HL-60/S4 (cell line): ENCODE data around the gene LLPH.

Experiments
- in situ Hi-C: fragments of 300-500 bp; cut with MboI; formaldehyde crosslinking; loops from 2 replicates; pipeline ENCODE4 v1.14.3; 2022; ENCODE audit warnings: low sequenced_read_pairs

LLPH gene

GRCh38 chr12:66103016-66103913 is 27.3 kb downstream of the LLPH start:
- in situ Hi-C loops: no loop called here

- in situ Hi-C loops: loop anchor here (25.0 kb wide), 2 partner anchors 505 to 780 kb away; no protein-coding TSS in a partner anchor
Observed at GRCh38 chr12:66092559-66093269, 37.8 kb downstream of the LLPH start.

- in situ Hi-C loops: loop anchor here (25.0 kb wide), 2 partner anchors 503 to 778 kb away; no protein-coding TSS in a partner anchor
Observed at GRCh38 chr12:66090157-66090556, 40.4 kb downstream of the LLPH start.

- in situ Hi-C loops: loop anchor here (25.0 kb wide), 2 partner anchors 500 to 775 kb away; no protein-coding TSS in a partner anchor
Observed at GRCh38 chr12:66087365-66087943, 43.1 kb downstream of the LLPH start.

- in situ Hi-C loops: loop anchor here (25.0 kb wide), 2 partner anchors 499 to 774 kb away; no protein-coding TSS in a partner anchor
Observed at GRCh38 chr12:66085998-66086397, 44.6 kb downstream of the LLPH start.

GRCh38 chr12:66085213-66085612 is 45.3 kb downstream of the LLPH start:
- in situ Hi-C loops: loop anchor here (25.0 kb wide), 2 partner anchors 498 to 773 kb away; no protein-coding TSS in a partner anchor

GRCh38 chr12:66083766-66084165 is 46.8 kb downstream of the LLPH start:
- in situ Hi-C loops: loop anchor here (25.0 kb wide), 2 partner anchors 496 to 771 kb away; no protein-coding TSS in a partner anchor

- in situ Hi-C loops: loop anchor here (25.0 kb wide), 2 partner anchors 495 to 770 kb away; no protein-coding TSS in a partner anchor
Observed at GRCh38 chr12:66082744-66083143, 47.8 kb downstream of the LLPH start.

- in situ Hi-C loops: loop anchor here (25.0 kb wide), 2 partner anchors 493 to 768 kb away; no protein-coding TSS in a partner anchor
Observed at GRCh38 chr12:66080791-66081190, 49.8 kb downstream of the LLPH start.

- in situ Hi-C loops: loop anchor here (25.0 kb wide), 2 partner anchors 490 to 765 kb away; no protein-coding TSS in a partner anchor
Observed at GRCh38 chr12:66077542-66077941, 53.0 kb downstream of the LLPH start.

GRCh38 chr12:66074561-66074960 is 56.0 kb downstream of the LLPH start:
- in situ Hi-C loops: no loop called here

GRCh38 chr12:66072566-66072965 is 58.0 kb downstream of the LLPH start:
- in situ Hi-C loops: no loop called here

- in situ Hi-C loops: no loop called here
Observed at GRCh38 chr12:66072135-66072534, 58.4 kb downstream of the LLPH start.

- in situ Hi-C loops: no loop called here
Observed at GRCh38 chr12:66071549-66071948, 59.0 kb downstream of the LLPH start.

GRCh38 chr12:66070378-66071120 is 60.0 kb downstream of the LLPH start:
- in situ Hi-C loops: no loop called here

- in situ Hi-C loops: no loop called here
Observed at GRCh38 chr12:66066929-66067523, 63.5 kb downstream of the LLPH start.
